ENCODE results near the gene HRC. TPM values are rescaled to one million over a fixed set of nuclear protein-coding genes. Genes with fewer than 3 reads are reported as not detected.

The HRC gene
- total RNA-seq, 3 donors from 2014 or later: 0.73 to 1.9 (median 1.2) TPM

DNA sequence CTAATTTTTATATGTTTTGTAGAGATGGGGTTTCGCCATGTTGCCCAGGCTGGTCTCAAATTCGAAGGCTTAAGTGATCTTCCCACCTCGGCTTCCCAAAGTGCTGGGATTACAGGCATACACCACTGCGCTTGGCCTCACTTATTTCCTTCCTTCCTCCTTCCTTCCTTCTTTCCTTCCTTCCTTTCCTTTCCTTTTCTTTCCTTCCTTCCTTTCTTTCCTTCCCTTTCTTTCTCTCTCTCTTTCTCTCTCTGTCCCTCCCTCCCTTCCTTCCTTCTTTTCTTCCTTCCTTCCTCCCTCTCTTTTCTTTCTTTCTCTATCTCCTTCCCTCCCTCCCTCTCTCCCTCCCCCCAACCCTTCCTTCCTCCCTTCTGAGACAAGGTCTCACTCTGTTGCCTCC is 39.2 kb upstream of the HRC start:
- no peak overlapping the region for H3K4me3 ChIP-seq
- no peaks in the 10 kb centered on the region for H3K36me3 ChIP-seq (ENCODE audit: low read depth)
- TF ChIP-seq, protein P1, sequence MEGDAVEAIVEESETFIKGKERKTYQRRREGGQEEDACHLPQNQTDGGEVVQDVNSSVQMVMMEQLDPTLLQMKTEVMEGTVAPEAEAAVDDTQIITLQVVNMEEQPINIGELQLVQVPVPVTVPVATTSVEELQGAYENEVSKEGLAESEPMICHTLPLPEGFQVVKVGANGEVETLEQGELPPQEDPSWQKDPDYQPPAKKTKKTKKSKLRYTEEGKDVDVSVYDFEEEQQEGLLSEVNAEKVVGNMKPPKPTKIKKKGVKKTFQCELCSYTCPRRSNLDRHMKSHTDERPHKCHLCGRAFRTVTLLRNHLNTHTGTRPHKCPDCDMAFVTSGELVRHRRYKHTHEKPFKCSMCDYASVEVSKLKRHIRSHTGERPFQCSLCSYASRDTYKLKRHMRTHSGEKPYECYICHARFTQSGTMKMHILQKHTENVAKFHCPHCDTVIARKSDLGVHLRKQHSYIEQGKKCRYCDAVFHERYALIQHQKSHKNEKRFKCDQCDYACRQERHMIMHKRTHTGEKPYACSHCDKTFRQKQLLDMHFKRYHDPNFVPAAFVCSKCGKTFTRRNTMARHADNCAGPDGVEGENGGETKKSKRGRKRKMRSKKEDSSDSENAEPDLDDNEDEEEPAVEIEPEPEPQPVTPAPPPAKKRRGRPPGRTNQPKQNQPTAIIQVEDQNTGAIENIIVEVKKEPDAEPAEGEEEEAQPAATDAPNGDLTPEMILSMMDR (IDR thresholded peaks at IDR 0.05): no peak
- DNase-seq (no peak), ATAC-seq (no peak)
- intact Hi-C loops (cut with DNase I, micrococcal nuclease): no loop called here
- H3K4me1 ChIP-seq (ENCODE audit: low read depth): peaks cover 22% of the 10 kb centered on the region
- no peaks in the 10 kb centered on the region for H3K9me3 ChIP-seq

DNA sequence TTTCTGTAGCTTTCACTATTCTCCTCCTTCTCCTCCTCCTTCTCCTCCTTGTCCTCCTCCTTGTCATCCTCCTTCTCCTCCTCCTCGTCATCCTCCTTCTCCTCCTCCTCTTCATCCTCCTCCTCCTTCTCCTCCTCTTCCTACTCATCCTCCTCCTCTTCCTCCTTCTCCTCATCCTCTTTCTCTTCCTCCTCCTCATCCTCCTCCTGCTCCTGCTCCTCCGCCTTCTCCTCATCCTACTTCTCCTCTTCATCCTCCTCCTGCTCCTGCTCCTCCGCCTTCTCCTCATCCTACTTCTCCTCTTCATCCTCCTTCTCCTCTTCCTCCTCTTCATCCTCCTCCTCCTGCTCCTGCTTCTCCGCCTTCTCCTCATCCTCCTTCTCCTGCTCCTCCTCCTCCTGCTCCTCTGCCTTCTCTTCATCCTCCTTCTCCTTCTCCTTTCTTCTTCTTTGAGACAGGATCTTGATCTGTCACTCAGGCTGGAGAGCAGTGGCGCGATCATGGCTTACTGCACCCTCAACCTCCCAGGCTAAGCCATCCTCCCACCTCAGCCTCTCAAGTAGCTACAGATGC is 38.7 kb upstream of the HRC start:
- DNase-seq: no peak
- TF ChIP-seq, protein P1 (IDR thresholded peaks at IDR 0.05): no peak
- H3K4me1 ChIP-seq (ENCODE audit: low read depth): peaks cover 20% of the 10 kb centered on the region
- intact Hi-C loops (cut with DNase I, micrococcal nuclease): no loop called here
- no peaks in the 10 kb centered on the region for H3K9me3 ChIP-seq
- ATAC-seq: no peak
- H3K4me3 ChIP-seq: no peak overlapping the region
- no peaks in the 10 kb centered on the region for H3K36me3 ChIP-seq (ENCODE audit: low read depth)

DNA sequence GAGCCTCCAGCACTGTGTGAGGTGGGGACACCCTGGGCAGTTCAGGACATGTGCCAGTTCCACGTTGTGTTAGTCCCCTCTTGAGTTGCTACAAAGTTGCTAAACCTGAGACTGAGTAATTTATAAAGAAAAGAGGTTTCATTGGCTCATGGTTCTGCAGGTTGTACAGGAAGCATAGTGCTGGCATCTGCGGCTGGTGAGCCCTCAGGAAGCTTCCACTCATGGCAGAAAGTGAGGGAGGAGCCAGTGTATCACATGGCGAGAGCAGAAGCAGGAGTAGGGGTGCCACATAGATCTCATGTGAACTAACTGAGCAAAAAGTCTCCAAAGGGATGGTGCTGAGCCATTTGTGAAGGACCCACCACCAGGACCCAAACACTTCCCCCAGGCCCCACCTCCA is 35.6 kb upstream of the HRC start:
- Histone ChIP-seq H3K36me3 (ENCODE audit: low read depth) (no peaks in the 10 kb centered on the region), H3K9me3 (no peaks in the 10 kb centered on the region), H3K4me1 (ENCODE audit: low read depth) (peaks cover 3% of the 10 kb centered on the region), H3K4me3 (no peak overlapping the region)
- DNase-seq (no peak), ATAC-seq (no peak)
- intact Hi-C loops (cut with DNase I, micrococcal nuclease): no loop called here
- TF ChIP-seq, protein P1 (IDR thresholded peaks at IDR 0.05): no peak

DNA sequence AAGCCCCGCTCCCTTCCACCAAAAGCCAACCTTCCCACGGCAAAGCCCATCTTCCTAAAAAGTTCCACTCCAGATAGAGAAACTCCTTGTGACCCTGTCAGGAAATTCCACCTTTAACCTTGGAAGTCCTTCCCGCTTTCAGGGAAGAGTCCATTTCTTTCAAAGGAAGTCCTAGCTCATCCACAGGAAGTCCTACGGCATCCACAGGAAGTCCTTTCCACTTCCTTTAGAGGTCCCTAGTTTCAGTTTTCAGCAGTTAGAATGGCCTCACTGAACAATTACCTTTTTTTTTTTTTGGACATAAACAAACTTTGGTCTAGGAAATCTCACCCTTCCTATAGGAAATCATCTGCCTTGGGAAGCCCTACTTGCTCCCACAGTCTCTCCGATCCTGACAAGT is 34.1 kb upstream of the HRC start:
- intact Hi-C loops (cut with DNase I, micrococcal nuclease): loop anchor here in 1 of 2 donors (10.0 kb wide), 1 partner anchor 94 kb away; no protein-coding TSS in a partner anchor
- H3K4me1 ChIP-seq (ENCODE audit: low read depth): no peaks in the 10 kb centered on the region
- H3K9me3 ChIP-seq: no peaks in the 10 kb centered on the region
- ATAC-seq (no peak), DNase-seq (no peak)
- H3K4me3 ChIP-seq: no peak overlapping the region
- TF ChIP-seq, protein P1 (IDR thresholded peaks at IDR 0.05): no peak
- no peaks in the 10 kb centered on the region for H3K36me3 ChIP-seq (ENCODE audit: low read depth)

DNA sequence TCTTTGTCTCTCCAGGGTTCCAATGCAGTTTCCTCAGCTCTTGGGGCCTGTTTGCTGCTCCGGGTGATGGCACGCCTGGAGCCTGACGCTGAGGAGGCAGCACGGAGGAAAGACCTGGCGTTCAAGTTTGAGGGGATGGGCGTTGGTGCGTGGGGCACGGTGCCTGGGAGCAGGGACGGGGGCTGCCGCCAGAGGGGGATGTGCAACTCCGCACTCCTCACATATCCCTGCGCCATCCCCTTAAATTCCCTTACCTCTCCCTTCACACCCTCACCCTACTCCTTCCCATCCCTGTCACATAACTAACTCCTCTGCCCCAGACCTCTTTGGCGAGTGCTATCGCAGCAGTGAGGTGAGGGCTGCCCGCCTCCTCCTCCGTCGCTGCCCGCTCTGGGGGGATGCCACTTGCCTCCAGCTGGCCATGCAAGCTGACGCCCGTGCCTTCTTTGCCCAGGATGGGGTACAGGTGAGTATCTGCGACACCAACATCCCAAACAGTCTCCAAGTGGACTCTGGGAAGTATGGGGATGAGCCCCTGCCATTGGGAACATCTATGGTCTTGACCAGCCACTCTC is 33.5 kb upstream of the HRC start:
- no peaks in the 10 kb centered on the region for H3K36me3 ChIP-seq (ENCODE audit: low read depth)
- no peaks in the 10 kb centered on the region for H3K4me1 ChIP-seq (ENCODE audit: low read depth)
- H3K4me3 ChIP-seq: no peak overlapping the region
- ATAC-seq (no peak), DNase-seq (no peak)
- no peaks in the 10 kb centered on the region for H3K9me3 ChIP-seq
- TF ChIP-seq, protein P1 (IDR thresholded peaks at IDR 0.05): no peak
- intact Hi-C loops (cut with DNase I, micrococcal nuclease): loop anchor here in 1 of 2 donors (10.0 kb wide), 1 partner anchor 94 kb away; no protein-coding TSS in a partner anchor

Measured in mucosa of descending colon (tissue), 3 donors.